HepG2 (cell line): ENCODE data around the gene CLPTM1. TPM values are rescaled to one million over a fixed set of nuclear protein-coding genes. Genes with fewer than 3 reads are reported as not detected.

Experiments
- ATAC-seq: fragments of 200-7000 bp; cut with Tn5 transposase; 3 replicates; pipeline ENCODE4 v1.9.1; 2020; ENCODE audit warnings: mild to moderate bottlenecking, moderate library complexity
- BruUV-seq: library from RNA; stranded (reverse); fragments of 400-500 nt; replicated peaks from 2 replicates; lab custom pipeline; 2021; lab: Mats Ljungman, UMichigan
- CTCF ChIA-PET: fragments of 300-600 bp; formaldehyde crosslinking; extraction: SDS; loops from one replicate; lab custom pipeline; 2021; ENCODE audit warnings: low total read pairs, inconsistent platforms, low intra/inter-chr PET ratio; lab: Yijun Ruan, JAX
- POLR2A ChIA-PET: fragments of 350-600 bp; sonication (Branson Sonifier 250); formaldehyde crosslinking; loops from one replicate; lab custom pipeline; 2020; ENCODE audit warnings: antibody characterized with exemption, inconsistent platforms; lab: Yijun Ruan, JAX
- DNase-seq: peaks from one replicate; pipeline ENCODE4 v3.0.0-alpha.2; 2015; ENCODE audit warnings: low spot score
- FAIRE-seq: peaks from 3 replicates; lab custom pipeline; 2011; peaks lifted over from hg19 to GRCh38; lab: Jason Lieb, UNC
- H2AFZ ChIP-seq: one replicate; pipeline ENCODE4 v1.6.1; 2011; ENCODE audit warnings: low read length, inconsistent platforms
- H3K27ac ChIP-seq: fragments of 300-600 bp; 3 replicates; pipeline ENCODE4 v1.8.0; 2011; ENCODE audit warnings: mixed run types, mild to moderate bottlenecking, mixed read lengths, low read length, inconsistent platforms; ENCODE audit not compliant: insufficient read depth; ENCODE audit errors: extremely low read length
- H3K27me3 ChIP-seq, 2 experiments: fragments of 200-600 bp in 1 of 2; 2 replicates in 1 of 2; 3 replicates in 1 of 2; pipeline versions ENCODE4 v1.6.0 to v1.8.0; 2011; ENCODE audit warnings: low read length in 2 of 2, mild to moderate bottlenecking in 2 of 2, moderate library complexity in 2 of 2, inconsistent platforms in 1 of 2; ENCODE audit not compliant: insufficient read depth in 2 of 2, control insufficient read depth in 1 of 2
- H3K36me3 ChIP-seq, 2 experiments: fragments of 200-600 bp in 1 of 2; replicated peaks in 1 of 2; 2 replicates in 1 of 2; 3 replicates in 1 of 2; pipeline versions ENCODE4 v1.5.1 to v1.8.0; 2011; ENCODE audit warnings: low read length in 2 of 2, inconsistent platforms in 1 of 2; ENCODE audit not compliant: insufficient read depth in 2 of 2, control insufficient read depth in 1 of 2
- H3K4me1 ChIP-seq: 2 replicates; pipeline ENCODE4 v1.5.1; 2012; ENCODE audit warnings: low read length, inconsistent platforms; ENCODE audit not compliant: insufficient read depth
- H3K4me2 ChIP-seq: 2 replicates; pipeline ENCODE4 v1.6.0; 2011; ENCODE audit warnings: low read depth, low read length, inconsistent platforms
- H3K4me3 ChIP-seq, 3 experiments: fragments of 200-600 bp in 1 of 3; sonication (generic), shearing (Covaris generic) in 1 of 3; replicated peaks in 1 of 3; 2 replicates each; pipeline ENCODE4 v1.5.1; 2011 to 2016; ENCODE audit warnings: low read length in 3 of 3, inconsistent platforms in 2 of 3, low read depth in 2 of 3, mild to moderate bottlenecking in 2 of 3, control low read depth in 1 of 3, mixed read lengths in 1 of 3; ENCODE audit not compliant: insufficient read depth in 1 of 3
- H3K79me2 ChIP-seq: one replicate; pipeline ENCODE4 v1.6.1; 2011; ENCODE audit warnings: low read length, inconsistent platforms; ENCODE audit not compliant: insufficient read depth
- H3K9ac ChIP-seq: 2 replicates; pipeline ENCODE4 v1.6.0; 2011; ENCODE audit warnings: mild to moderate bottlenecking, low read depth, low read length, inconsistent platforms; ENCODE audit not compliant: insufficient read depth
- H3K9me3 ChIP-seq: 2 replicates; pipeline ENCODE4 v1.5.1; 2012; ENCODE audit warnings: mild to moderate bottlenecking, low read length
- H4K20me1 ChIP-seq: 2 replicates; pipeline ENCODE4 v1.6.0; 2011; ENCODE audit warnings: inconsistent platforms, mild to moderate bottlenecking, low read length, moderate library complexity; ENCODE audit not compliant: insufficient read depth
- SP5 ChIP-seq: IDR thresholded peaks from 2 replicates; pipeline ENCODE4 v1.6.1; 2016; ENCODE audit warnings: low read depth, borderline replicate concordance
- STAG1 ChIP-seq: sonication (generic); formaldehyde crosslinking; IDR thresholded peaks from 2 replicates; pipeline ENCODE4 v1.4.0; 2020; ENCODE audit warnings: missing genetic modification reagents
- ZNF788 ChIP-seq: sonication (generic); formaldehyde crosslinking; IDR thresholded peaks from 2 replicates; pipeline ENCODE4 v1.5.0; 2020; ENCODE audit warnings: mild to moderate bottlenecking, missing genetic modification reagents, borderline replicate concordance
- WGBS: methylation state at CpG from one replicate; pipeline ENCODE4 v1.1.6; 2017; ENCODE audit warnings: low lambda C conversion rate; 5-methylcytosine and 5-hydroxymethylcytosine counted together
- in situ Hi-C: cut with HindIII; loops from 2 replicates; pipeline ENCODE4 v1.10.0; 2017; ENCODE audit warnings: low pct_unique_long_range_greater_than_20kb; ENCODE audit not compliant: extremely low pct_ligation_motif_present
- intact Hi-C: fragments of 100-400 bp; cut with micrococcal nuclease; formaldehyde crosslinking; loops from one replicate; pipeline ENCODE4 v1.10.0; 2022; ENCODE audit not compliant: unreplicated experiment
- polyA plus RNA-seq, 8 experiments: library from polyadenylated mRNA; depleted of rRNA in 3 of 8; stranded (reverse) in 7 of 8; unstranded in 1 of 8; fragments of >200 nt; fragmentation: Illumina TruSeq in 4 of 8; extraction: Trizol in 4 of 8; gene quantifications; 2 replicates each; pipeline versions ENCODE4 v1.2.1 to v1.2.3, GENCODE V29; 2011 to 2016; ENCODE audit warnings: low read depth in 4 of 8, missing spikeins in 1 of 8, mixed read lengths in 1 of 8; ENCODE audit not compliant: insufficient read depth in 1 of 8
- total RNA-seq, 5 experiments: library from RNA; depleted of rRNA; stranded (reverse); fragments of >200 nt; fragmentation: Illumina TruSeq; extraction: Trizol; gene quantifications; 2 replicates each; pipeline ENCODE4 v1.2.3, GENCODE V29; 2016; ENCODE audit warnings: low read depth in 1 of 5
- TF ChIP-seq, protein P1 (sequence below): sonication (generic); formaldehyde crosslinking; IDR thresholded peaks from 2 replicates; pipeline ENCODE4 v1.4.0; 2020; ENCODE audit warnings: missing genetic modification reagents, borderline replicate concordance
- TF ChIP-seq, protein P2 (sequence below): sonication (generic); formaldehyde crosslinking; IDR thresholded peaks from 2 replicates; pipeline ENCODE4 v1.4.0; 2020; ENCODE audit warnings: missing genetic modification reagents, borderline replicate concordance
- TF ChIP-seq, protein P3 (sequence below): sonication (generic); formaldehyde crosslinking; IDR thresholded peaks from 2 replicates; pipeline ENCODE4 v1.4.0; 2020; ENCODE audit warnings: missing genetic modification reagents
- TF ChIP-seq, protein P4 (sequence below): sonication (generic); formaldehyde crosslinking; IDR thresholded peaks from 2 replicates; pipeline ENCODE4 v1.5.1; 2020; ENCODE audit warnings: mild to moderate bottlenecking, missing genetic modification reagents, moderate library complexity

The CLPTM1 gene
- total and polyA plus RNA-seq, 2 of the 13 experiments (the other 11 are each of a cell fraction or from before 2014, with no cell fraction given) = 34.9 to 42.8 TPM

DNA sequence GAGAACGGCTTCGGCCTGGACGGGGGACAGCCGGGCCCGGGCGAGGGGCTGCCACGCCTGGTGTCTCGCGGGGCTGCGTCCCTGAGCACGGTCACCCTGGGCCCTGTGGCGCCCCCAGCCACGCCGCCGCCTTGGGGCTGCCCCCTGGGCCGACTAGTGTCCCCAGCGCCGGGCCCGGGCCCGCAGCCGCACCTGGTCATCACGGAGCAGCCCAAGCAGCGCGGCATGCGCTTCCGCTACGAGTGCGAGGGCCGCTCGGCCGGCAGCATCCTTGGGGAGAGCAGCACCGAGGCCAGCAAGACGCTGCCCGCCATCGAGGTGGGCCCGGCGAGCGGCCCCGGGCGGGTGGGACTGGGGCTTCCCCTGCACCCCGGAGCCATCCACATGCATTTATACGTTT lies 56.8 kb downstream of the CLPTM1 start (continued):
- TF ChIP-seq, protein P1, sequence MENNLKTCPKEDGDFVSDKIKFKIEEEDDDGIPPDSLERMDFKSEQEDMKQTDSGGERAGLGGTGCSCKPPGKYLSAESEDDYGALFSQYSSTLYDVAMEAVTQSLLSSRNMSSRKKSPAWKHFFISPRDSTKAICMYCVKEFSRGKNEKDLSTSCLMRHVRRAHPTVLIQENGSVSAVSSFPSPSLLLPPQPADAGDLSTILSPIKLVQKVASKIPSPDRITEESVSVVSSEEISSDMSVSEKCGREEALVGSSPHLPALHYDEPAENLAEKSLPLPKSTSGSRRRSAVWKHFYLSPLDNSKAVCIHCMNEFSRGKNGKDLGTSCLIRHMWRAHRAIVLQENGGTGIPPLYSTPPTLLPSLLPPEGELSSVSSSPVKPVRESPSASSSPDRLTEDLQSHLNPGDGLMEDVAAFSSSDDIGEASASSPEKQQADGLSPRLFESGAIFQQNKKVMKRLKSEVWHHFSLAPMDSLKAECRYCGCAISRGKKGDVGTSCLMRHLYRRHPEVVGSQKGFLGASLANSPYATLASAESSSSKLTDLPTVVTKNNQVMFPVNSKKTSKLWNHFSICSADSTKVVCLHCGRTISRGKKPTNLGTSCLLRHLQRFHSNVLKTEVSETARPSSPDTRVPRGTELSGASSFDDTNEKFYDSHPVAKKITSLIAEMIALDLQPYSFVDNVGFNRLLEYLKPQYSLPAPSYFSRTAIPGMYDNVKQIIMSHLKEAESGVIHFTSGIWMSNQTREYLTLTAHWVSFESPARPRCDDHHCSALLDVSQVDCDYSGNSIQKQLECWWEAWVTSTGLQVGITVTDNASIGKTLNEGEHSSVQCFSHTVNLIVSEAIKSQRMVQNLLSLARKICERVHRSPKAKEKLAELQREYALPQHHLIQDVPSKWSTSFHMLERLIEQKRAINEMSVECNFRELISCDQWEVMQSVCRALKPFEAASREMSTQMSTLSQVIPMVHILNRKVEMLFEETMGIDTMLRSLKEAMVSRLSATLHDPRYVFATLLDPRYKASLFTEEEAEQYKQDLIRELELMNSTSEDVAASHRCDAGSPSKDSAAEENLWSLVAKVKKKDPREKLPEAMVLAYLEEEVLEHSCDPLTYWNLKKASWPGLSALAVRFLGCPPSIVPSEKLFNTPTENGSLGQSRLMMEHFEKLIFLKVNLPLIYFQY (CRISPR knock-in tag) = no peak

DNA sequence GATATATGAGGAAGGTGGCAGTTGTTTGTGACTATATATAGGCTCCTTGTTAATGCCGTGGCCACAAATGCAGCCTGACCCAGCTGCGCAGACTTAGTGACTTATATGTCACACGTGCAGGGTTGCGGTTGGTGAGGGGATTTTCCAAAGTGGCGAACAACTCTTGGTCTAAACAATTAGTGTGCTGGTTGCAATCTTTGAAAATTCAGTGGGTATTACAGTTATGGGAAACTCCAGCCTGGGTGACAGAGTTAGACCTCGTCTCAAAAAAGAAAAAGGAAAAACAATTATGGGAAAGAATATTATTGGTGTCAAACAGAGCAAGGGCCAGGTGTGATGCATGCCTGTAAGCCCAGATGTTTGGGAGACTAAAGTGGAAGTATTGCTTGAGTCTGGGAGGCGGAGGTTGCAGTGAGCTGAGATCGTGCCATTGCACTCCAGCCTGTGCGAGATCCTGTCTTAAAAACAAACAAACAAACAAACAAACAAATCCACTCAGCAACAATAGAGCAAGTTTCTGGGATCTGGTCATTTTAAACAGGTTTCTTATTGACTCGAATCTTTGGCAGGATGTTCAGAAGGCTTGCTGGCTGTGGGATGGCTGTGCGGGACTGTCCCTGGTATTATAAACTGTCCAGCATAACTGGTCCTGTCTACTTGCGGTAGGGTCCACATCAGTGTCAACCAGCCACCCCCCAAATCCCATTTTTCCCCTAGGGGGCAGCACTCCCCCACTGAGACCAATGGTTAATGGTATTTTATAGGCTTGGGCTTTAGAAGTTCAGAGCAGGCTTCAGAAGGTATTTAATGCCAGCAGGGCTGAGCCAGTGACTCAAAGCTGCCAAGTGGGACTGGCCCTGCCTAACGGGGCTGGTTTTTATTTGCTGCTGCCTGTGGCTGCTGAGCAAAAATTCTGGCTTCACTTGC lies 61.5 kb downstream of the CLPTM1 start:
- Histone ChIP-seq H3K9ac (no peak overlapping the region), H3K9me3 (no peaks in the 10 kb centered on the region), H4K20me1 (no peaks in the 10 kb centered on the region), H3K79me2 (no peaks in the 10 kb centered on the region), H3K4me2 (no peak overlapping the region), H3K27me3 (no peaks in the 10 kb centered on the region), H2AFZ (no peak overlapping the region), H3K27ac (no peak overlapping the region), H3K36me3 (no peaks in the 10 kb centered on the region; a peak in 1 of 5 replicates), H3K4me3 (no peak overlapping the region), H3K4me1 (0 out of 2 replicates have a peak, but pooled peaks cover 9% of the 10 kb centered on the region)
- ChIA-PET POLR2A (no interaction called here), CTCF (interaction anchor here (1.3 to 2.5 kb wide), 3 partner anchors 42 to 114 kb away, joined by 7 to 40 read pairs (median 8); no protein-coding TSS in a partner anchor)
- FAIRE-seq = peak; percentile 84
- peak; percentile 96 for ATAC-seq
- intact Hi-C loops (loop anchor here (1.0 to 5.0 kb wide), 2 partner anchors 43 to 111 kb away; no protein-coding TSS in a partner anchor), in situ Hi-C loops (loop anchor here (5.0 to 10.0 kb wide), 2 partner anchors 46 to 108 kb away; no protein-coding TSS in a partner anchor)
- peak; percentile 78 for DNase-seq
- no TSS peak for BruUV-seq
- 63% methylated on average over 11 of the region's 13 CpGs for WGBS
- TF ChIP-seq, protein P2, sequence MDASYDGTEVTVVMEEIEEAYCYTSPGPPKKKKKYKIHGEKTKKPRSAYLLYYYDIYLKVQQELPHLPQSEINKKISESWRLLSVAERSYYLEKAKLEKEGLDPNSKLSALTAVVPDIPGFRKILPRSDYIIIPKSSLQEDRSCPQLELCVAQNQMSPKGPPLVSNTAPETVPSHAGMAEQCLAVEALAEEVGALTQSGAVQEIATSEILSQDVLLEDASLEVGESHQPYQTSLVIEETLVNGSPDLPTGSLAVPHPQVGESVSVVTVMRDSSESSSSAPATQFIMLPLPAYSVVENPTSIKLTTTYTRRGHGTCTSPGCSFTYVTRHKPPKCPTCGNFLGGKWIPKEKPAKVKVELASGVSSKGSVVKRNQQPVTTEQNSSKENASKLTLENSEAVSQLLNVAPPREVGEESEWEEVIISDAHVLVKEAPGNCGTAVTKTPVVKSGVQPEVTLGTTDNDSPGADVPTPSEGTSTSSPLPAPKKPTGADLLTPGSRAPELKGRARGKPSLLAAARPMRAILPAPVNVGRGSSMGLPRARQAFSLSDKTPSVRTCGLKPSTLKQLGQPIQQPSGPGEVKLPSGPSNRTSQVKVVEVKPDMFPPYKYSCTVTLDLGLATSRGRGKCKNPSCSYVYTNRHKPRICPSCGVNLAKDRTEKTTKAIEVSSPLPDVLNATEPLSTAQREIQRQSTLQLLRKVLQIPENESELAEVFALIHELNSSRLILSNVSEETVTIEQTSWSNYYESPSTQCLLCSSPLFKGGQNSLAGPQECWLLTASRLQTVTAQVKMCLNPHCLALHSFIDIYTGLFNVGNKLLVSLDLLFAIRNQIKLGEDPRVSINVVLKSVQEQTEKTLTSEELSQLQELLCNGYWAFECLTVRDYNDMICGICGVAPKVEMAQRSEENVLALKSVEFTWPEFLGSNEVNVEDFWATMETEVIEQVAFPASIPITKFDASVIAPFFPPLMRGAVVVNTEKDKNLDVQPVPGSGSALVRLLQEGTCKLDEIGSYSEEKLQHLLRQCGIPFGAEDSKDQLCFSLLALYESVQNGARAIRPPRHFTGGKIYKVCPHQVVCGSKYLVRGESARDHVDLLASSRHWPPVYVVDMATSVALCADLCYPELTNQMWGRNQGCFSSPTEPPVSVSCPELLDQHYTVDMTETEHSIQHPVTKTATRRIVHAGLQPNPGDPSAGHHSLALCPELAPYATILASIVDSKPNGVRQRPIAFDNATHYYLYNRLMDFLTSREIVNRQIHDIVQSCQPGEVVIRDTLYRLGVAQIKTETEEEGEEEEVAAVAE (CRISPR knock-in tag) = no peak
- TF ChIP-seq ZNF788 (CRISPR knock-in tag) (0 out of 2 replicates have a peak, but pooled peaks have one; percentile 33), SP5 (CRISPR knock-in tag) (no peak), STAG1 (CRISPR knock-in tag) (peak; percentile 92)
- TF ChIP-seq, protein P3, sequence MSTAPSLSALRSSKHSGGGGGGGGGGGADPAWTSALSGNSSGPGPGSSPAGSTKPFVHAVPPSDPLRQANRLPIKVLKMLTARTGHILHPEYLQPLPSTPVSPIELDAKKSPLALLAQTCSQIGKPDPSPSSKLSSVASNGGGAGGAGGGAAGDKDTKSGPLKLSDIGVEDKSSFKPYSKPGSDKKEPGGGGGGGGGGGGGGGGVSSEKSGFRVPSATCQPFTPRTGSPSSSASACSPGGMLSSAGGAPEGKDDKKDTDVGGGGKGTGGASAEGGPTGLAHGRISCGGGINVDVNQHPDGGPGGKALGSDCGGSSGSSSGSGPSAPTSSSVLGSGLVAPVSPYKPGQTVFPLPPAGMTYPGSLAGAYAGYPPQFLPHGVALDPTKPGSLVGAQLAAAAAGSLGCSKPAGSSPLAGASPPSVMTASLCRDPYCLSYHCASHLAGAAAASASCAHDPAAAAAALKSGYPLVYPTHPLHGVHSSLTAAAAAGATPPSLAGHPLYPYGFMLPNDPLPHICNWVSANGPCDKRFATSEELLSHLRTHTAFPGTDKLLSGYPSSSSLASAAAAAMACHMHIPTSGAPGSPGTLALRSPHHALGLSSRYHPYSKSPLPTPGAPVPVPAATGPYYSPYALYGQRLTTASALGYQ (CRISPR knock-in tag) = no peak
- TF ChIP-seq, protein P4, sequence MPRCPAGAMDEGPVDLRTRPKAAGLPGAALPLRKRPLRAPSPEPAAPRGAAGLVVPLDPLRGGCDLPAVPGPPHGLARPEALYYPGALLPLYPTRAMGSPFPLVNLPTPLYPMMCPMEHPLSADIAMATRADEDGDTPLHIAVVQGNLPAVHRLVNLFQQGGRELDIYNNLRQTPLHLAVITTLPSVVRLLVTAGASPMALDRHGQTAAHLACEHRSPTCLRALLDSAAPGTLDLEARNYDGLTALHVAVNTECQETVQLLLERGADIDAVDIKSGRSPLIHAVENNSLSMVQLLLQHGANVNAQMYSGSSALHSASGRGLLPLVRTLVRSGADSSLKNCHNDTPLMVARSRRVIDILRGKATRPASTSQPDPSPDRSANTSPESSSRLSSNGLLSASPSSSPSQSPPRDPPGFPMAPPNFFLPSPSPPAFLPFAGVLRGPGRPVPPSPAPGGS (CRISPR knock-in tag) = no peak
